22Rv1 (cell line): ENCODE measurements around the gene COL16A1.

Experiments
- CTCF ChIP-seq: fragments of 450-650 bp; IDR thresholded peaks from 2 replicates; pipeline ENCODE4 v1.5.1; 2017; ENCODE audit warnings: mild to moderate bottlenecking
- ZFX ChIP-seq: fragments of 450-650 bp; IDR thresholded peaks from 2 replicates; pipeline ENCODE4 v1.6.1; 2017; ENCODE audit warnings: antibody characterized with exemption, borderline replicate concordance

DNA sequence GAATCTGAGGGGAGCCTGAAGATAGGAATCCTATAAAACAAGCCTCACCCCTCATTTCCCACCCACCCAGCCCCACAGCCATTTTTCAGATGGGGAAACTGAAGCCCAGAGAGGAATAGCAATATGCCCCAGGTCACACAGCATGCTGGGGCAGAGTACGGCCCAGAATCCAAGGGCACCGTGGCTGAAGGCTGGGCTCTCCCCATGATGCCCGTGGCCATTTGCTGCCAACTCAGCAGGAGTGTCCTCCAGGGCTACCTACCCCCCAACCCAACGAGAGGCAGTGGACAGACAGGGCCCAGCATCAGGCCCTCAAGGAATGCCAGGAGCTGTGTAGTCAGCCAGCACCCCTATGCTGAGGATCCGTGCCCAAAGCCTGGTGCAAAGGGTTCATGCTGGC is 8.5 kb downstream of the COL16A1 start:
- no peak for TF ChIP-seq CTCF
- no peak for TF ChIP-seq ZFX
